CD14-positive monocyte (primary cell): ENCODE data around the gene TMEM236. TPM values are rescaled to one million over a fixed set of nuclear protein-coding genes. Genes with fewer than 3 reads are reported as not detected.

Source experiments
- DNase-seq, 3 donors: peaks; one replicate each; pipeline ENCODE4 v3.0.0-alpha.2; 2011 to 2022
- H2AFZ ChIP-seq: 2 replicates; pipeline ENCODE4 v1.6.0; 2012; ENCODE audit warnings: mild to moderate bottlenecking, low read depth, low read length, inconsistent platforms; ENCODE audit not compliant: insufficient read depth, poor library complexity, severe bottlenecking
- H3K27ac ChIP-seq, 2 donors: 1 replicate in 1 of 2; 2 replicates in 1 of 2; pipeline ENCODE4 v1.5.1; 2012 to 2013; ENCODE audit warnings: low read length in 2 of 2, control low read depth in 1 of 2, inconsistent platforms in 1 of 2, low read depth in 1 of 2, mild to moderate bottlenecking in 1 of 2
- H3K27me3 ChIP-seq, 2 donors: one replicate each; pipeline versions ENCODE4 v1.6.0 to v1.6.1; 2011 to 2013; ENCODE audit warnings: low read length in 2 of 2; ENCODE audit not compliant: control insufficient read depth in 2 of 2, insufficient read depth in 2 of 2
- H3K36me3 ChIP-seq, 2 donors: replicated peaks in 1 of 2; 1 replicate in 1 of 2; 2 replicates in 1 of 2; pipeline versions ENCODE4 v1.5.1 to v1.6.1; 2012 to 2013; ENCODE audit warnings: low read length in 2 of 2, control low read depth in 1 of 2, inconsistent platforms in 1 of 2, mild to moderate bottlenecking in 1 of 2; ENCODE audit not compliant: insufficient read depth in 2 of 2, control insufficient read depth in 1 of 2
- H3K4me1 ChIP-seq, 2 donors: 1 replicate in 1 of 2; 2 replicates in 1 of 2; pipeline versions ENCODE4 v1.5.1 to v1.6.1; 2012 to 2013; ENCODE audit warnings: low read length in 2 of 2, control low read depth in 1 of 2, inconsistent platforms in 1 of 2, mild to moderate bottlenecking in 1 of 2, moderate library complexity in 1 of 2; ENCODE audit not compliant: insufficient read depth in 2 of 2, control insufficient read depth in 1 of 2
- H3K4me2 ChIP-seq: replicated peaks from 2 replicates; pipeline ENCODE3; 2012; ENCODE audit warnings: low read length, moderate library complexity, mild to moderate bottlenecking; ENCODE audit not compliant: poor library complexity, severe bottlenecking; ENCODE audit errors: extremely low read depth
- H3K4me3 ChIP-seq, 3 experiments: fragments of 200-600 bp in 1 of 3; sonication (generic) in 1 of 3; replicated peaks in 1 of 3; 1 replicate in 2 of 3; 2 replicates in 1 of 3; pipeline ENCODE4 v1.5.1; 2011 to 2013; ENCODE audit warnings: low read length in 3 of 3, mild to moderate bottlenecking in 3 of 3, control low read depth in 2 of 3, low read depth in 2 of 3, inconsistent platforms in 1 of 3, moderate library complexity in 1 of 3
- H3K79me2 ChIP-seq: 2 replicates; pipeline ENCODE4 v1.6.0; 2012; ENCODE audit warnings: mild to moderate bottlenecking, control low read depth, inconsistent platforms, low read length, moderate library complexity; ENCODE audit not compliant: insufficient read depth
- H3K9ac ChIP-seq: 2 replicates; pipeline ENCODE4 v1.6.0; 2017; ENCODE audit warnings: low read length, mild to moderate bottlenecking; ENCODE audit not compliant: insufficient read depth, poor library complexity, severe bottlenecking
- H3K9me3 ChIP-seq, 2 donors: replicated peaks in 1 of 2; 1 replicate in 1 of 2; 2 replicates in 1 of 2; pipeline versions ENCODE4 v1.5.1 to v1.6.1; 2012 to 2013; ENCODE audit warnings: low read length in 2 of 2, control low read depth in 1 of 2; ENCODE audit not compliant: control insufficient read depth in 1 of 2, insufficient read depth in 1 of 2
- H4K20me1 ChIP-seq: 2 replicates; pipeline ENCODE4 v1.6.0; 2012; ENCODE audit warnings: mild to moderate bottlenecking, low read length, control low read depth, moderate library complexity; ENCODE audit not compliant: insufficient read depth
- H3K27ac Mint-ChIP-seq, 7 donors: one replicate each; pipeline ENCODE4 v1.8.0; 2020; ENCODE audit warnings: mild to moderate bottlenecking in 7 of 7, mixed read lengths in 7 of 7, moderate library complexity in 6 of 7, inconsistent platforms in 2 of 7
- H3K27me3 Mint-ChIP-seq, 3 donors: one replicate each; pipeline ENCODE4 v1.8.0; 2021 to 2022; ENCODE audit warnings: low read depth in 3 of 3, mild to moderate bottlenecking in 3 of 3, mixed read lengths in 3 of 3, moderate library complexity in 3 of 3, inconsistent platforms in 1 of 3
- H3K36me3 Mint-ChIP-seq, 2 donors: one replicate each; pipeline ENCODE4 v1.8.0; 2020; ENCODE audit warnings: mixed read lengths in 2 of 2, inconsistent platforms in 1 of 2, mild to moderate bottlenecking in 1 of 2
- H3K4me1 Mint-ChIP-seq: one replicate; pipeline ENCODE4 v1.8.0; 2020; ENCODE audit warnings: mild to moderate bottlenecking, mixed read lengths
- H3K4me3 Mint-ChIP-seq, 2 donors: one replicate each; pipeline ENCODE4 v1.8.0; 2020; ENCODE audit warnings: mild to moderate bottlenecking in 2 of 2, mixed read lengths in 2 of 2, moderate library complexity in 1 of 2
- H3K9me3 Mint-ChIP-seq, 7 donors: one replicate each; pipeline ENCODE4 v1.8.0; 2020 to 2022; ENCODE audit warnings: mixed read lengths in 7 of 7, mild to moderate bottlenecking in 6 of 7, moderate library complexity in 6 of 7, inconsistent platforms in 2 of 7
- CTCF ChIP-seq: fragments of 200-600 bp; IDR thresholded peaks from one replicate; pipeline ENCODE4 v1.8.0; 2022; ENCODE audit warnings: antibody characterized with exemption, mild to moderate bottlenecking
- WGBS: methylation state at CpG from one replicate; pipeline ENCODE4 v1.1.5; 2013; ENCODE audit warnings: missing lambda C conversion rate; ENCODE audit not compliant: insufficient coverage; 5-methylcytosine and 5-hydroxymethylcytosine counted together
- intact Hi-C, 2 donors: fragments of 100-400 bp; cut with micrococcal nuclease; formaldehyde crosslinking; loops; one replicate each; pipeline versions ENCODE4 v1.15.0 to v1.15.1; 2023
- polyA plus RNA-seq, 3 donors: library from polyadenylated mRNA; depleted of rRNA in 1 of 3; unstranded in 2 of 3; stranded (reverse) in 1 of 3; fragments of 300-500 nt in 2 of 3; fragments of >200 nt in 1 of 3; fragmentation: Illumina TruSeq in 2 of 3; gene quantifications; 1 replicate in 2 of 3; 2 replicates in 1 of 3; pipeline ENCODE4 v1.2.3, GENCODE V29; 2012 to 2021

Gene TMEM236
- polyA plus RNA-seq, 3 donors: 0.08 TPM; not detected in 2

GRCh38 chr10:17737027-17737965 lies 14.7 kb upstream of the TMEM236 start:
- no peak overlapping the region for H3K27ac ChIP-seq
- peak; percentile 84 for TF ChIP-seq CTCF
- no peak overlapping the region for H3K4me3 ChIP-seq
- intact Hi-C loops: no loop called here
- H3K4me2 ChIP-seq: no peak overlapping the region
- H3K79me2 ChIP-seq: no peaks in the 10 kb centered on the region
- H3K4me1 ChIP-seq: no peaks in the 10 kb centered on the region
- Mint-ChIP-seq H3K27me3 (peaks cover 0 to 2% (median 1%) of the 10 kb centered on the region in 3 donors), H3K9me3 (no peaks in the 10 kb centered on the region), H3K4me3 (no peak overlapping the region), H3K27ac (no peak overlapping the region), H3K4me1 (peaks cover 6% of the 10 kb centered on the region), H3K36me3 (no peaks in the 10 kb centered on the region)
- no peaks in the 10 kb centered on the region for H3K27me3 ChIP-seq
- H4K20me1 ChIP-seq: no peaks in the 10 kb centered on the region
- no peaks in the 10 kb centered on the region for H3K9me3 ChIP-seq
- WGBS: 100% methylated on average over 2 of the region's 12 CpGs
- DNase-seq: peak in 2 of 3 donors; percentile 38 to 55
- no peak overlapping the region for H3K9ac ChIP-seq
- H2AFZ ChIP-seq: no peak overlapping the region
- H3K36me3 ChIP-seq: no peaks in the 10 kb centered on the region

GRCh38 chr10:17740668-17741067 lies 11.3 kb upstream of the TMEM236 start:
- H3K36me3 Mint-ChIP-seq: no peaks in the 10 kb centered on the region
- Histone ChIP-seq H3K4me1 (peaks cover 23% of the 10 kb centered on the region in 2 donors), H4K20me1 (no peaks in the 10 kb centered on the region), H3K79me2 (no peaks in the 10 kb centered on the region), H3K4me2 (no peak overlapping the region), H2AFZ (no peak overlapping the region), H3K36me3 (no peaks in the 10 kb centered on the region), H3K9me3 (no peaks in the 10 kb centered on the region), H3K9ac (no peak overlapping the region), H3K27ac (no peak overlapping the region), H3K27me3 (no peaks in the 10 kb centered on the region), H3K4me3 (no peak overlapping the region)
- no CpG with 5 or more reads among the region's 1 CpG for WGBS
- H3K9me3 Mint-ChIP-seq: no peaks in the 10 kb centered on the region
- no peak for TF ChIP-seq CTCF
- no peak overlapping the region for H3K4me3 Mint-ChIP-seq
- peaks cover 0 to 2% (median 0%) of the 10 kb centered on the region in 3 donors for H3K27me3 Mint-ChIP-seq
- H3K4me1 Mint-ChIP-seq: peaks cover 31% of the 10 kb centered on the region
- H3K27ac Mint-ChIP-seq: no peak overlapping the region
- intact Hi-C loops: loop anchor here in 1 of 2 donors (5.0 kb wide), 1 partner anchor 133 kb away; no protein-coding TSS in a partner anchor
- DNase-seq: no peak
